ENCODE results near the gene TMEM114.

Gene TMEM114

DNA sequence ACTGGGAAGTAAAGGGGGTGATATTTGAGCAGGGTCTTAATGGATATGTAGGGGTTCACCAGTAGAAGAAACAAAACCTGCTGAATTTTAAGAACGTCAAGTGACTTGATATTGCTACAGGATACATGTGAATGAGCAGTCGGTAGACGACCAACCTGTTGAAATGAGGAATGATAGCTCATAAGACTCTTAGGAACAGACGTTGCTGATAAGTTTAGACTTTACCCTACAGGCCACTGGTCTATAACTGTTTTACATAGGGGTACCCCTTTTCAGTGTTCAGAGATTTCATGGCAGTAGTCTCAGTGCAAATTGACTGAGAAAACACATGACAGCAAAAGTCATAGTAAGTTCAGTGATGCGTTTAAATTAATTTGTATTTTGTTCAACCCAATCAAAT lies 45.9 kb downstream of the TMEM114 start:
- peaks cover 6% of the 10 kb centered on the region for H3K27me3 Mint-ChIP-seq (ENCODE audit: low read depth, poor library complexity)
- H3K4me1 Mint-ChIP-seq, result peaks cover 12% of the 10 kb centered on the region
- no peak overlapping the region for H3K27ac Mint-ChIP-seq
- DNase-seq, result no peak
- H3K36me3 Mint-ChIP-seq (ENCODE audit: low read depth), result no peaks in the 10 kb centered on the region
- H3K9me3 Mint-ChIP-seq, result no peaks in the 10 kb centered on the region
- TF ChIP-seq, protein P1, sequence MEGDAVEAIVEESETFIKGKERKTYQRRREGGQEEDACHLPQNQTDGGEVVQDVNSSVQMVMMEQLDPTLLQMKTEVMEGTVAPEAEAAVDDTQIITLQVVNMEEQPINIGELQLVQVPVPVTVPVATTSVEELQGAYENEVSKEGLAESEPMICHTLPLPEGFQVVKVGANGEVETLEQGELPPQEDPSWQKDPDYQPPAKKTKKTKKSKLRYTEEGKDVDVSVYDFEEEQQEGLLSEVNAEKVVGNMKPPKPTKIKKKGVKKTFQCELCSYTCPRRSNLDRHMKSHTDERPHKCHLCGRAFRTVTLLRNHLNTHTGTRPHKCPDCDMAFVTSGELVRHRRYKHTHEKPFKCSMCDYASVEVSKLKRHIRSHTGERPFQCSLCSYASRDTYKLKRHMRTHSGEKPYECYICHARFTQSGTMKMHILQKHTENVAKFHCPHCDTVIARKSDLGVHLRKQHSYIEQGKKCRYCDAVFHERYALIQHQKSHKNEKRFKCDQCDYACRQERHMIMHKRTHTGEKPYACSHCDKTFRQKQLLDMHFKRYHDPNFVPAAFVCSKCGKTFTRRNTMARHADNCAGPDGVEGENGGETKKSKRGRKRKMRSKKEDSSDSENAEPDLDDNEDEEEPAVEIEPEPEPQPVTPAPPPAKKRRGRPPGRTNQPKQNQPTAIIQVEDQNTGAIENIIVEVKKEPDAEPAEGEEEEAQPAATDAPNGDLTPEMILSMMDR (IDR thresholded peaks at IDR 0.05), result no peak
- H3K4me3 Mint-ChIP-seq, result no peak overlapping the region

DNA sequence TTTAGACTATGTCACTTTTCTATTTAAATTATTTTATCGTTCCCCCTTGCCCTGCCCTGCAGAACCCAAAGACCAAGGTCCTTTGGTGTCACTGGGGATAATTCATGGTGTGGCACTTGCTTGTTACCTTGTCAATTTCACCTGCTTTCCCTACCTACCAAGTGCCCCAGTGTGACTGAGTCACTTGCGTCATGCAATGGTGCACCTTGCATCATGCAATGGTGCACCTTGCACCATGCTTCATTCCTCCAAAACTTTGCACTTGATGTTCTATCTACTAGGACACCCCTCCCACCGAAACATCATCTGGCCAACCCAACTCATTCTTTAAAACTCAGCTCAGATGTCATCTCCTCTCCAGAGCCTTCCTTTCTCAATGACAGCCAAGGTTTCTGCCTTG lies 47.1 kb downstream of the TMEM114 start:
- H3K27me3 Mint-ChIP-seq (ENCODE audit: low read depth, poor library complexity), result peaks cover under 1% of the 10 kb centered on the region
- H3K4me1 Mint-ChIP-seq, result peaks cover 9% of the 10 kb centered on the region
- H3K36me3 Mint-ChIP-seq (ENCODE audit: low read depth), result no peaks in the 10 kb centered on the region
- H3K9me3 Mint-ChIP-seq, result no peaks in the 10 kb centered on the region
- TF ChIP-seq, protein P1 (IDR thresholded peaks at IDR 0.05), result no peak
- no peak for DNase-seq
- no peak overlapping the region for H3K27ac Mint-ChIP-seq
- H3K4me3 Mint-ChIP-seq, result no peak overlapping the region

DNA sequence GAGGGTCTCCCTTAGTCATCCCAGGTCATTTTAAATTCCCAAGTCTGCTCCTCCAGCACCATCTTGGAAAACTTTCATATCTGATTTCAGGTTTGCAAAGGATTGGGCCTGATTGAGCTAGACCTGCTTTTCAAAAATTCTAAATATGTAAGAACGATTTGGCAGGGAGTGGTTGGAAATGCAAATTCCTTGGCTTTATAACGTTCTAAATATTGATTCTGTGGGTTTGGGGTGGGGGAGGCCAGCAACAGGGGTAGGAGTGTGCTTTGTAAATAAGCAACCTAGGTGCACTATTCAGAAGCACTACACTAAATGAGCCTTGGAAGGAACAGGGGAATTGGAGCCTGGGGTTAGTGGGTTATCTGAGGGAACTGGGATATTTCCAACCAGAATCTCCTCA lies 47.9 kb downstream of the TMEM114 start:
- no peak overlapping the region for H3K27ac Mint-ChIP-seq
- TF ChIP-seq, protein P1 (IDR thresholded peaks at IDR 0.05), result no peak
- H3K4me3 Mint-ChIP-seq, result no peak overlapping the region
- H3K27me3 Mint-ChIP-seq (ENCODE audit: low read depth, poor library complexity), result no peaks in the 10 kb centered on the region
- H3K9me3 Mint-ChIP-seq, result no peaks in the 10 kb centered on the region
- DNase-seq, result no peak
- H3K36me3 Mint-ChIP-seq (ENCODE audit: low read depth), result no peaks in the 10 kb centered on the region
- H3K4me1 Mint-ChIP-seq, result peaks cover under 1% of the 10 kb centered on the region

DNA sequence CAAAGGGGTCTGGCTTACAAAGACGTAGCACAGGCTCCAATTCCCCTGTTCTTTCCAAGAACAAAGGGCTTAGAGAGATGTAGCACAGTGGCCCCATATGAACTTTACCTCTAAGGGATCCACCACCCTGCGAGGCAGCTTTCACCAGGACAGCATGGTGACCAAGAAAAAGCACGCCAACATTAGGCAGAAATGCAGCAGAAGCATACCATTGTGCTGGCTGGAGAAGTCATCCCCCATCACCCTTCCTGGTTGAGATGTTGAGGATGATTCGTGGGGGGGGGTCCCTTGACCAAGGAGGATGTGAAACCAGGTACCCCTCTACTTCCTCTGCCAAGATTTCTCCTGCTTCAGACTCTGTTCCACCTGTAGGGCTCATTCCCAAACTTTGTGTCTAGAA lies 48.4 kb downstream of the TMEM114 start:
- no peaks in the 10 kb centered on the region for H3K27me3 Mint-ChIP-seq (ENCODE audit: low read depth, poor library complexity)
- DNase-seq, result no peak
- H3K36me3 Mint-ChIP-seq (ENCODE audit: low read depth), result no peaks in the 10 kb centered on the region
- no peaks in the 10 kb centered on the region for H3K4me1 Mint-ChIP-seq
- TF ChIP-seq, protein P1 (IDR thresholded peaks at IDR 0.05), result no peak
- no peaks in the 10 kb centered on the region for H3K9me3 Mint-ChIP-seq
- H3K4me3 Mint-ChIP-seq, result no peak overlapping the region
- H3K27ac Mint-ChIP-seq, result no peak overlapping the region

DNA sequence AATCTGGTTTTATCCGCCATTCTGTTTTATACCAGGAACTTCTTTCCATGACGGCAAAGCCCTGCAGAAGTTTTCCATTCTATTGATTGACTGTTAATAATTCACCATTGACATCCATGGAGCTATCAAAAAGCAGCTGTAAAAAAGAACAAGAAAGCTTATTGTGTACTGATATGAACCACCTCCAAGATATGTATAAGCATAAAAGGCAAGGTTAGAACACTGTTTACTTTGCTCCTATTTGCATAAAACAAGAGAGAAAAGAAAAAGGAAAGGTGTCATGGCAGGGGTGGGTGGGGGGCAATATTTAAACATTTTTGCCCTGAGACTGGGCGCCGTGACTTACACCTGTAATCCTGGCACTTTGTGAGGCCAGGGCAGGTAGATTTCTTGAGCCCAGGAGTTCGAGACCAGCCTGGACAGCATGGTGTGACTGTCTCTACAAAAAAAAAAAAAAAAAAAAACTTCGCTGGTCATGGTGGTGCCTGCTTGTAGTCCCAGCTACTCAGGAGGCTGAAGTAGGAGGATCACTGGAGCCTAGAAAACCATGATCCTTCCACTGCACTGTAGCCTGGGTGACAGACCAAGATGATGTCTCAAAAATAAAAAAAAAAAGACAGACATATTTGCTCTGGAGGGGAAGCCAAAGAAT lies 52.5 kb downstream of the TMEM114 start:
- Mint-ChIP-seq H3K27ac (no peak overlapping the region), H3K4me3 (no peak overlapping the region), H3K27me3 (ENCODE audit: low read depth, poor library complexity) (peaks cover 6% of the 10 kb centered on the region), H3K36me3 (ENCODE audit: low read depth) (no peaks in the 10 kb centered on the region), H3K4me1 (no peaks in the 10 kb centered on the region), H3K9me3 (no peaks in the 10 kb centered on the region)
- TF ChIP-seq, protein P1 (IDR thresholded peaks at IDR 0.05), result no peak
- DNase-seq, result no peak

DNA sequence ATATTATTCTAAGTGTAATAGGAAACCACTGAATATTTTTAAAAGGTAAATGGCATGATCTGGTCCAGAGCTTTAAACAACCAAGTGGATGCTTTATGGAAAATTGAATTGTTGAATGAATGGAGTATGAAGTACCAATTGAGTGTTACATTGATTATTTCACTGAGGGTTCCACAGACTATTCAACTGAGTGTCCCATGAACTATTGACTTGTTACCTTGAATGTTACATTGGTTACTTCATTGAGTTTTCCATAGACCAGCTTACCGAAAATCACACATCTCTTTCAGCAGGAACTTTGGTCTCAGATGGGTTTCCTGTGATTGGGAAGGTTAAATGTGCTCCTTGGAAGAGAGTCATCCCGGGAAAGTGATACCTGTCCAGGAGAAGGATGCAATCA lies 56.8 kb downstream of the TMEM114 start:
- DNase-seq, result no peak
- H3K27ac Mint-ChIP-seq, result no peak overlapping the region
- H3K36me3 Mint-ChIP-seq (ENCODE audit: low read depth), result no peaks in the 10 kb centered on the region
- TF ChIP-seq, protein P1 (IDR thresholded peaks at IDR 0.05), result no peak
- no peak overlapping the region for H3K4me3 Mint-ChIP-seq
- H3K27me3 Mint-ChIP-seq (ENCODE audit: low read depth, poor library complexity), result peaks cover 14% of the 10 kb centered on the region
- peaks cover 19% of the 10 kb centered on the region for H3K4me1 Mint-ChIP-seq
- H3K9me3 Mint-ChIP-seq, result no peaks in the 10 kb centered on the region

Data from nephron progenitor cell (in vitro differentiated cells).